Urothelium cell line (cell line): ENCODE measurements around the gene TMEM121B.

Experiments
- DNase-seq: peaks from one replicate; pipeline ENCODE4 v3.0.0; 2011; ENCODE audit warnings: low spot score, mixed read lengths
- FAIRE-seq: peaks from 2 replicates; lab custom pipeline; 2011; peaks lifted over from hg19 to GRCh38; lab: Jason Lieb, UNC

The TMEM121B gene

DNA sequence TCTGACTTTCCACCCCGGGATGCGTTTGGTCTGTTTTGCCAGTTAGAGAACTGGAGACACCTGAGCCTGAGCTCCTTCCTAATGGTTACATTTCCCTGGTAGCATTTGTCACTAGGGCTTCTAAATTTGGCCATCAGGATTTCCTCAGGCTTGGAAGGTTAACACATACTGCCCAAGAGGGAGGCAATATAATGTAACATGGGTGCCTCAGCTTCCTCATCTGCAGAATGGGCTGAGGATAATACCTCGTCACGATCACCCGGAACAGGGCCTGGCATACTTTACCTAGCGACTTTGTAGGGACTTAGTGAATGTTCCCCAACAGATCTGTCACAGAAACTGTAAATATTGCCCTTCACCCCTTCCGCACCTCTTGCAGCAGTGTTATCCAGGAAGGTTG is 25.1 kb downstream of the TMEM121B start:
- FAIRE-seq (no peak), DNase-seq (no peak)

DNA sequence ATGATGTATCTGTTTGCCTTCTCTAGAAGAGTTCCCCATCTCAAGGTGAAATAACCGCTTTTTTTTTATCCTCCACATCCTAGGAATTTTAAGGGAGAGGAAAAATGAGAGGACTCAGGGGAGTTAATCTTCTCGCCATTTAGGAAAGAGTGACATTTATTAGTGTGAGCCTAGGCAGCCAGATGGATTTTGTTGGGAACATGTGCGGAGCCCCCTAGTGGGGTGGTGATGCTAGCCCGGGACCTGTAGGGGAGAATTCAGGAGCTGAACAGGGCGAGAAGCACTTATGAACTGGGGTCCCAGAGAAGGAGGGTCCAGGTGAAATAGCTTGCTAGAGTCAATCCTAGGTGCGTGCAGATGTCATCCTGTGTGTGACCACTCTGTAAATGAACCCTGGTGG is 25.6 kb downstream of the TMEM121B start:
- no peak for FAIRE-seq
- DNase-seq: peak; percentile 21

DNA sequence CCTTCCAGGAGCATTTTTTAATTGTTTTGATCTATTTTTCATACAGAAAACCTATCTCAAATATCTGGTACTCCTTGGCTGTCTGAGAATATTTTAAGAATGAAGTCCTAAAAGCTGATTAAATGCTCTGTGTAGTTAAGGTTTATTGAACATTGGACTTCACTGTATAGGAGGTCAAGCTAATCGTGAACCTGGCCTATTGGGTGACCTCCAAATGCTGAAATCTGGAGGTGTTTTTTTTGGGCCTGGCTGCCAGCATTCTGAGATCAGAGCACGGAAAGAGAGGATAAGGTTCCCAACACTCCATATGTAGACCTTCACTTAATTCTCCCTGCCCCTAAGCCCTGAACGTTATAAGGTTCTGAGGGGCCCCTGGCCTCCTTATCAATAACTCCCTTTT is 28.1 kb downstream of the TMEM121B start:
- DNase-seq (no peak), FAIRE-seq (no peak)

DNA sequence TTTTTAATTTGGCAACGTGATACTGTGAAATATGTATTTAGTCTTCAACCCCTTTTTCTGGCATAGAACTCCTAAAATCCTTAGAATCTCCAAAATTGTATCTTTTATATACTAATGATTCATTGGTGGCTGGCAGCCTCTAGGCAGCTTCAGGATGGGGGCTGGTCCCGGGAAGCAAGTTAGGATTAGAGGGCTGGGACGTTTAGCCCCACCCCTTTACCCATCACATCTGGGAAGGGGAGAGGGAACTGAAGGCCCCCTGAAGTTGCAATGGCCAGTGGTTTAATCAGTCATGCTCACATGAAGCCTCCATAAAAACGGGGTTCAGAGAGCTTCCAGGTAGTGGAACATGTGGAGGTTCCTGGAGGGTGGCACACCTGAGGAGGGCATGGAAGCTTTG is 29.3 kb downstream of the TMEM121B start:
- FAIRE-seq (no peak), DNase-seq (no peak)

DNA sequence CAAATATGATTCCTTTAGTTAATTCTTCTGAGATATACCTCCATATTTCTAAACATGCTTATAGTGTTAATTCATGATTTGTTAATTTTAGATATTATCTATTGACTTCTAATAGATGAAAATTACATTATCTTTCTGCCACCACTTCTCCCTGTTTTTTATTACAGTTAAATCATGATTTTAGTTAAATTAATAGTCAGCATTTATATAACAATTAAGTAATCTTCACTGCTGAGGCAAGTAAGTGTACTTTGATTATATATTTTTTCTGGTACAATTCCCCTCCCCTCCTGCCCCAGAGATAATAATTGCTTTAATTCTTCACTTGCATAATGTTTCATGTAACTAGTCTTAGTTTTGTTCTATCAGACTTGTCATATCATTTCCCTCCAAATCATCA is 30.6 kb downstream of the TMEM121B start:
- FAIRE-seq (no peak), DNase-seq (no peak)

DNA sequence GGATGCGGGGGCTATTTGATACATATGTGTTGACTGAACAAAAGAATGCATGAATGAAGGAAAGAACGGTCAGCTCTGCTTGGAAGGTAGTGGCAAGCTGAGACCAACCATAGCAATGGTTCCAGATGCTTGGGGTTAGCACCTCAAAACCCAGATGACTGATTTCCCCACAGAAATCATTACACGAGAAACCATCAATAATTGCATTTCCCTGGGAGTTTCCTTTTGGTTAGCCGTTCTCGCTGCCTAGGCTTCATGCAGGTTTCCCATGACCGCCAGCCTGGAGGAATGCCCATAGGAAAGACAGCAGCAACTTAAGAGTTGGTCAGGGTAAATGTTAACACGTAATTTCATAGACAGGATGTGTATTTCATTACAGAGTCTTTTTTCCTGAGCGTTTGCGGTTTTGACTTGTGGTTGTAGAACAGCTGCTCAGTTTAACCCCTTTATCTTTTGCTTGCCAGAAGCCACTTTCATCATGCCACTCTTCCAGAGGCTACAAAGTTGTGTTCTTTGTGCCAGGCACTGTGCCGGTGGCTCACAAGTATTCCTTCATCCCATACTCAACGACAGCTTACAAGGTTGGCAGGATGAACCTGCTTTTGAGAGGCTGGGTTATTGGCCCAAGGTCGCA is 33.5 kb downstream of the TMEM121B start:
- FAIRE-seq (no peak), DNase-seq (peak; percentile 11)

DNA sequence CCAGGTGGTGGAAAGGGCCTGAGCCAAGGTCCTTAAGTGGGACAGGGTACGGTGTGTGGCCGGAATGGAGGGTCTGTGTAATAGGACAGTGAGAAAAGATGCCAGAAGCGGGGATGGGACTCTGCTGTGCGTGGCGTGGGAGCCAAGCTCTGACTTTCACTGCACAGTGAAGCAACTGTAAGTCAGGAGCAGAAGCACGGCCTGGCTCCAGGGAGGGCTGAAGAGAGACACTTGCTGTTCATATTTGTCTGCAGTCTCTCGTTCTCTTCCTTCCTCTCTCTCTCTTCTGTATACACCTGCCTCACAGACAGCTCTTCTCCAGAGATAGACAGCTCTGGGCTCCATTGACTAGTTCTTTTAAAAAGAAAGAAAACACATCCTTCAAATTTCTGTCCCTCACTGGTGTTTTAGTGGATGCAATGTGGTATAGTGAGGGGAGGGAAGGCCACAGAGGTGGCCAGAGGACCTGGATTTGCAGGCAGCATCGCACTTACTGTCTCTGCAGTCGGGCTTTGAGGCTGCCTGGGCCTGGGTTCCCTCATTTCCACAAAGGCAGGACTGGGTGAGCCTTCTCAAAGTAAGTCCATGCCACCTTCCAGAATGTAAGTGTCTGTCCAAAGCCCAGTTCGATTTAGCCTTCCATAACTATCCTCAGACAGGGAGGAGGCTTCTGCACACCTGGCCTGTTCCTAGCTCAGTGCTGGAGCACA is 34.2 kb downstream of the TMEM121B start:
- no peak for FAIRE-seq
- no peak for DNase-seq

DNA sequence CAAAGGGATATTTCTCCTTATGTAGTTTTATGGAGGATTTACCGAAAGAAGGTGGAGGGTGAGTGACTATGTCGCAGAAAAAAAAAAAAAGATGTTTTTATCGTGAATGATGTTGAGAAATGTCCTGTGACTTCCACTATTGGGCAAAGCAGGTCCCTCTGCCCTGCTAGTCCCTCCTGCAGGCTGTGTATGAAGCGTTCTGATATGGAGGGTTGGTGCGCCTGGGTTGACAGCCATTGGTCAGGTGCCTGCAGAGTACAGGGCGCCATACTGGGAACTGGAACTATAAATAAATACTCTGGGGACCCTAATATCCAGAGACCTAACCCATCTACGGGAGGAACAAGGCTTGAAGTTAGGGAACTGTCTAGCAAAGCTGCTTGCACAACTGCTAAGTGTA is 34.9 kb downstream of the TMEM121B start:
- DNase-seq (no peak), FAIRE-seq (no peak)

DNA sequence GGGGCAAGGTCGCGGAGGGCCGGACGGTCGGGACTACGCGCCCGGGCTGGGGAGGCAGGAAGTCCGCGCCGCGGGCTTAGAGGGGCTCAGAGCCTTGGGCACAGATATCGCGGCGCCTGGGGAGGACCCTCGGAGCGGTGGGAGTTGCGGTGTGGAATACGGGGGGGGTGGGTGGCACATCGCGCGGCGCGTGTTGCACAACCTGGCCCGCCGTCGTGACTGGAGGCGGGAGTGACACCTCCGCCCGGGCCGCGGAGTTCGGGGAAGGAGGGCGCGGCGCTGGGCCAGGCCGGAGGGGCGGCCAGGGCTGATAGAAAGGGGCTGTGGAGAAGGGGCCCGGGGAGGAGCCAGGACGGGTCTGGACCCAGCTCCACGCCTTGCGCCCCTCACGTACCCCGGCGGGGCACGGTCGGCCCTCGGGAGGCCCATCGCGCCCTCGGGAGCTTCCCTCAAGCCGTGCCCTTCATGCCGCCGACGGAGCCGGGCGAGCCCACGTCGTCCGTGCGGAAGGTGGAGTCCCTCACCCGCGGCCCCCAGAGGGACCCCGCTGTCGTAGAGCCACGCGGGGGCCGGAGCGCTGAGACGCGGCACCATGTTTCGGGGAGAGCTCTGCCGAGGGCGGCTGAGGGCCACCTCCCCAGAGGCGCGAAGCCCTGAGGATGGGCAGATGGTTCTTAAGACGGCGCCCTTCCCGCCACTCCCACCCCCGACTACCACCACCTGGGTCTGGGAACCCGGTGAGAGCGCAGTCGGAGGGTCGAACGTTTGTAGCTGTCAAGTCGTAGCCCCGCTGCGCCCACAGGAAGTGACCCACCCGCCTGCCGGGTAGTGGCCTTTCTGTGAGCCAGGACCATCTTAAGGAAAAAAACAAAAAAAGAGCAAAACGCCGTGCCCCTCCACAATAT is 35.6 kb downstream of the TMEM121B start:
- DNase-seq: peak; percentile 9
- FAIRE-seq: no peak

DNA sequence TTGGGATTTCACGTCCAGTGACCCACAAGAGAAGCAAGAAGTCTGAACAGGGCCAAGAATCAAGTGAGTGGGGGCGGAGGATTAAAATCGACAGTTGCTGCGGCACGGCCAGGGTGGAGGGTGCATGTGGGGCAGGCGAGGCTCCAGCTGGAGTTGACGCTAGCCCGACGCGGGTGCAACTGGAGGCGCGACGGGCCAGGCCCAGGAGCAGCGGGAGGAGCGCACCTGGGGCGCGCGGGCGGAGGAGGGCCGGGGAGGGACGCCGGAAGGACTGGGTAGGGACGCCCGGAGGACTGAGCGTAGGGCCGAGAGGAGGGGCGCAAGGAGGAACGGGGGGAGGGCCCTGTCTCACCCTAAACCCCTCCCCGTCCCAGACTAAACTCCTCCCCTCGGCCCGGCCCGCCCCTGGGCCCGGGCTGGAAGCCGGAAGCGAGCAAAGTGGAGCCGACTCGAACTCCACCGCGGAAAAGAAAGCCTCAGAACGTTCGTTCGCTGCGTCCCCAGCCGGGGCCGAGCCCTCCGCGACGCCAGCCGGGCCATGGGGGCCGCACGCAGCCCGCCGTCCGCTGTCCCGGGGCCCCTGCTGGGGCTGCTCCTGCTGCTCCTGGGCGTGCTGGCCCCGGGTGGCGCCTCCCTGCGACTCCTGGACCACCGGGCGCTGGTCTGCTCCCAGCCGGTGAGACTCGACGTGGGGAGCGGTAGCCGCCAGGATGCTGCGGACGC is 36.4 kb downstream of the TMEM121B start, which contains the start of gene IL17RA:
Gene IL17RA, plus strand, starts transcription at position 447 of the 723 bp plus-strand sequence. Its CDS starts 92 bp downstream, at position 539.
- DNase-seq: peak; percentile 92
- no peak for FAIRE-seq

DNA sequence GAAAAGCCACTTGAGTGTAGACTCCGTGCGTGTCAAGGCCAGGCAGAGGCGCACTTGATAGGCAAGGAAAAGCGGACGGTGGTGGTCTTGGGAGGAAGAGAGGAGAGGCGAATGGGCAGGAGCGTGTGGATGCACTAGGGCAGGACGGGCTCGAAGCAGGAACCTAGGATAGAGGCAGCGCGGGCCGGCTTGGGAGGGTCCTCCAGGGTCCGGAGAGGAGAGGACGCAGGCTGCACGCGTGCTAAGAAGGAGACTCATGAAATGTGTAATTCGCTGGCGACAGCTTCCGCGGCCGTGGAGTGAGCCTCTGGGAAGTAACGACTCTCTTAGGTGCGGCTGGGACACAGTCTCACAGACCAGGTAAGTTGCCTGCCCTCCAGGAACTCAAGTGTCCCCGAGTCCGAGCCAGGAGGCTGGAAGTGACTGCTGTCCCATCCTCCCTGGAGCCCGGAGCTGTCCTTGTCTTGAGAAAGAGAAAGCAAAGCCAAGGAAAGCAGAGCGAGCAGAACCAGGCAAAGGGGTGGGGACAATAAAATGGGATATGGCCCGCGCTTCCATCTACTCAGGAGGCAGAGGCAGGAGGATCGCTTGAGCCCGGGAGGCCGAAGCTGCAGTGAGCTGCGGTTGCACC is 37.2 kb downstream of the TMEM121B start:
- FAIRE-seq (no peak), DNase-seq (no peak)

DNA sequence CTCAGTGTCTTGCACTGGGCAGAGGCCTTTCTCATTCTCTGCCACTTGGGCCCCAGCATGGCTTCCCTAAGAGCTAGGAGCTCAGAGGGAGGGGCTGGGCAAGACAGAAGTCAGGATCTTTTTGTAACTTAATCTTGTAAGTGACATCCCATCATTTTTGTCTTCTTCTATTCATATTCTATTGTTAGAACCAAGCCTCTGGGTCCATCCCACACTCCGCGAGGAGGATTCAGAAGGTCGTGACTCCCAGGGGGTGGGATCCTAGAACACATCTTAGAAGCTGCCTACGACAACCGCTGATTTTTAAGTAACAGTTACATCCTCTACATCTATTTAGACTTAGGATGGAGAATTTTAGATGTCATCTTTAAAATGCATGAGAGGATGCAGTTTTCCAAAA is 37.9 kb downstream of the TMEM121B start:
- DNase-seq (no peak), FAIRE-seq (no peak)

DNA sequence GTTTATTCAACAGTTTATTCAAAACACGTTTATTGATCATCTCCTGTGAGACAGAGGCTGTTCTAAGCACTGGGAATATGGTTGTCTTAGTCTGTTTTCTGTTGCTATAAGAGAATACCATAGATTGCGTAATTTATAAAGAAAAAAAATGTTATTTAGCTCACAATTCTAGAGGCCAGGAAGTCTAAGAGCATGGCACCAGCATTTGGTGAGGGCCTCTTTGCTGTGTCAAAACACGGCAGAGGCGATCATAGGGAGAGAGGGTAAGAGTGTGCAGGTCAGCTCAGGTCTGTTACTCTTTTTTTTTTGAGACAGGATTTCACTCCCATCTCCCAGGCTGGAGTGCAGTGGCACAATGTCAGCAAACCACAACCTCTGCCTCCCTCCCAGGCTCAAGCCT is 41.6 kb downstream of the TMEM121B start:
- FAIRE-seq: no peak

DNA sequence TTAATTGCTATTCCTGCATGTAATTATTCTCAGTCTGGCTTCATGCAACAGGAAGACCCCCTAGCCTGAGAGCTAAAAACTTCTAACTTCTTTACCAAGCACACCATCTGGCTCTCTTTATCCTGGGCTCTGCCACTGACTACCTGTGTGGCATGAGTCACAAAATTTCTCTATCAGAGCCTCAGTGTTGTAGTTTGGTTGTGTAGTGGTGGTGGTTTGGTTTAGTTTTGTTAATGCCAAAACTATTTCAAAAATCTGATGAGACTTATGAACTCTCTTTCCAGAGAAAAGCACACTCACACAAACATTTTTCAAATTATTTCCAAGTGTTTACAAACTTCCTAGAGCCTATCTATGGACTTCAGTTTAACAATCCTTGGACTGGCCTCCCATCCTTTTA is 43.9 kb downstream of the TMEM121B start:
- DNase-seq: peak; percentile 49
- FAIRE-seq: no peak

More for the DNA sequence above, 41.6 kb downstream of the TMEM121B start:
- DNase-seq: no peak

DNA sequence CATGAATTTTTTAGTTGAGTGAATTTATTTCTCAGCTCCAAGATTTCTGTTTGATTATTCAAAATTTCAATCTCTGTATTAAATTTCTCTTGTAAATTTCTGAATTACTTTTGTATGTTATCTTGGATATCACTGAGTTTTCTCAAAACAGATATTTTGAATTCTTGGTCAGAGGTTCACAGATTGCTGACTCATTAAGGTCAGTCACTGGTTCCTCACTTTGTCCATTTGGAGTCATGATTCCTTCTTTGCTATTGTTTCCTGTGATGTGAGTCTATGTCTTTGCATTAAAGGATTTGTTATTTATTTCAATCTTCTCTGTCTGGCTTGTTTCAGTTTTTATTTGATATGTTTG is 46.5 kb downstream of the TMEM121B start:
- no peak for DNase-seq
- FAIRE-seq: no peak

DNA sequence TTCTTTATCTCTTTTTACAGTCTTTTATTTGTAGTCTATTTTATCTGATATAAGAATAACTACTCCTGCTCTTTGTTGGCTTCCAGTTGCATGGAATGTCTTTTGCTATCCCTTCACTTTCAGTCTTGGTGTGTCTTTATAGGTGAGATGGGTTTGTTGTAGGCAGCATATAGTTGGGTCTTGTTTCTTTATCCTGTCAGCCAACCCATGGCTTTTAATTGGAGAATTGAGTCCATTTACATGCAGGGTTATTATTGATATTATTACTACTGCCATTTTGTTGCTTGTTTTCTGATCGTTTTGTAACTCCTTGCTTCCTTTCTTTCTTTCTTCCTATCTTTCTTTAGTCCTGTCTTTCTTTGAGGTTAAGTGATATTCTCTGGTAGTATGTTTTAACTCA is 48.3 kb downstream of the TMEM121B start:
- no peak for FAIRE-seq
- DNase-seq: no peak
